GM18505 (cell line): Measurements from ENCODE around the gene GPR82.
A peak's percentile ranks its signal among the peaks of the same experiment; 100 is the strongest.

ENCODE experiments used
- ATAC-seq: cut with Tn5 transposase; IDR thresholded peaks from one replicate; pipeline ENCODE4 v1.9.1; 2021; ENCODE audit not compliant: unreplicated experiment
- POLR2A ChIP-seq: IDR thresholded peaks from 4 replicates; pipeline ENCODE4 v1.6.1; 2011; ENCODE audit warnings: borderline replicate concordance; ENCODE audit not compliant: insufficient read depth, insufficient read length; ENCODE audit errors: extremely low read depth

Gene GPR82

DNA sequence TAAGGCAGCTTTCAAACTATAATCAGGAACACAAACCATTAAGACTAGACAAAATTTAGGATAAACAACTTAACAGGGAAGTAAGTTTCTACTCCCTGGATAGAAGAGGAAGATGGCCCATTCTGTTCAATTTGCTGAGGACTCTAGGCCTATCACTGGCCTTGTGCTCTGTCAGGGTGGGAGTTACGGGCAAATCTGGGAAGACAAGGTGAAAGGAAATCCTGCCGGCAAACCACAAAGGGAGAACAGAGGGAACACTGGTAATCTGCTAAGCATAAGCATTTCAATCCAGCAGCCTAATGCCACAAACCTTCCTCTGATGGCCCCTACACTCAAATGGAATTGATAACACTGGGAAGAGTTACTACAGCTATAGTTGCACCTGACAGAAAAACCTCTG, 8.3 kb downstream of the GPR82 start:
- no peak for TF ChIP-seq POLR2A
- ATAC-seq = no peak

DNA sequence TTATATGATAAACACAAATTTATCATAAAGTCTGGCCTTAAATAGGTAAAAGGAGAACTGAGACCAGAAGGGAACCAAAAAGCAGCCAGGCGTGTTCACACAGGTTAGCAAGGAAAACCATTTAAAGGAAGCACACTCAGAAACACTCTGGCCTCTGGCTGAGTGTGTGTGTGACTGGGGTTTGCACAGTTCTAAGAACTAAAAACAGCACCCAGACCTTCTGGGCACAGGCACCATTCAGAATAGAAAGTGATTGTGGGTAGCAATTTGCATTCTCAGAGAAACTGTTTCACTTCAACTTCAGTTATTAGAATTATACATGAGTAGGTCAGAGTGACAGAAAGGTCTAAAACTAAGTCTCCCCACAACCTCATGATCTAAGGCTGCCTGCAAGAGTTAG, 10.0 kb downstream of the GPR82 start:
- ATAC-seq = peak; percentile 95
- TF ChIP-seq POLR2A = no peak

DNA sequence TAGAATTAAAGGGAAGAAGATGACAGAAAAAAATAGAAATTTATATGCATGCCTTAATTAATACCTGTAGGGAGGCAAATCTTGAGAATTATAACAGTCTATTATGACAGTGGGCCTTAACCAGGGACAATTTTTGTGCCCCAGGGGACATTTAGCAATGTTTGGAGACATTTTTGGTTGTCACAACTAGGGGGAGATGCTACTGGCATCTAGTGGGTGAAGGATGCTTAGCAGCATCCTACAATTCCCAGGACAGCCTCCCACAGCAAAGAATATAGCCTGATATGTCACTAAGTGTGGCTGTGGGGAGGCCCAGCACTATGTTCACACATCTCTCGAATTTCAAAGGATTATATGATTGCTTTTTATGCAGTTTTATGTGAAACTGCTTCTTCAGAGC, 10.5 kb downstream of the GPR82 start:
- ATAC-seq = no peak
- no peak for TF ChIP-seq POLR2A

DNA sequence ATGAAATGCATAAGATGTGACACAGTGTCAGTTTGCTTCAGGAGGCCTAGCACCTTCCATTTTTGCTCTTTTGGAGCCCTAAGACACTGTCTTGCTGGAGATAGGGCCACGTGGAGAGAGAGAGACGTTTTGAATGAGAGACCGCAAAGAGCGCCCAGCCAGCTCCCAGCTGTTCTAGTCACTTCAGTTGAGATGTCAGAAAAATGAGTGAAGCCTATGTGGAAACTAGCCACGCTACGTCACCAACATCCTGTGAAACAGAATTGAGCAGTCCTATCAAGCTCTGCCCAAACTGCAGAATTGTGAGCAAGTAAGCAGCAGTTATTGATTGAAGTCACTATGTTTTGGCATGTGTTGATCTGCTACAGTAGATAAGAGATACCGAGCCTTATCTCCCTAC, 13.1 kb downstream of the GPR82 start:
- TF ChIP-seq POLR2A = no peak
- no peak for ATAC-seq

DNA sequence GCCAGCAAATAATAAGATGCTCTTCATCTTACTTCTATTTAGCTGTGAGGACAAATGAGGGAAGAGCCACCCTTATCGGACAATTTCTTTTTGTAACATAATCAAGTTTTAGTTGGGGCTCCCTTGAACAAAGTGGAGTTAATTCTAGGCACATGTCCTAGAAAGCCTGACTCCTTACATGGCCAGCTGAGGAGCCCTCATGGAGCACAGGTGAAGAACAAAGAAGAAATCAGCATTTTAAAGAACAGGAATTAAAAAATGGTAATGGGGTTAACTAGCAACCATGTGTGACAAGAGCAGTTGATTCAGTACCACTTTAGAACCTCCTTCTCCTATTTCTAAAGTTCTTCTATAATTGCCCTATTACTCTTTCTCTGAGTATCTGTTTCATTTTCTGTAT, 15.9 kb downstream of the GPR82 start:
- no peak for TF ChIP-seq POLR2A
- ATAC-seq = no peak

DNA sequence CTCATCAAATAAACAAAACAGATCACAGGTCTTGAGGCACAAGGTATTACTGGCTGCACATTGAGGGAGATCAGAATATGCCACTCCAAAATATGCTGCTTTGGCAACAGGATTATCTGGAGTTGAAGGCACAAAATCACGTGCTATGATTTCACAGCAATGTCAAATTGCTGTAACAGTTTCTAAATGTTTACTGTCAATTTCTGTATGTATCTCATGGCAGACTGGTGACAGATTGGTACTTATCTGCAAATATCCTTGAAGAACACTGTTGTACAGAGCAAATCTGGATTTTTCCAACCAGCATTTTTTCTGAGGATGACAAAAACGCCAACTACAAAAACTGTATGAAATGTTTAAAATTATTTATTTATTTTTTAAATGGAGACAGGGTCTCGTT, 26.7 kb downstream of the GPR82 start:
- TF ChIP-seq POLR2A = no peak
- ATAC-seq = no peak

DNA sequence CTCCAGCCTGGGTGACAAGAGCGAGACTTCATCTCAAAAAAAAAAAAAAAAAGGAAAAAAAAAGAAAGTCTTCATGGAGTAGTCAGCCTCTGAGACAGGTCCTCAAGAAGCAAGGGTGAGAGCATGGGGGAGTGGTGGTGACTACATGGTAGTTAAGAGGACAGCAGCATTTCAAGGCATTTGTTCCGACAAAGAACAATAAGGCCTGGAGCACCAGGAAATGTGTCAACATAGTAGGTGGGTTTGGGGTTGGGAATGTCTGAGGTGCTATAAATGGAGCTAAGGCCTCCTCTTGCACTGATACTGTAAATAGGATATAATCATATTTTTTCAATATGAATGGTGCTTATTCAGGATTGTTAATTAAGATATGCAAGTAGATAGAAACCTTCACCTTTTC, 34.4 kb downstream of the GPR82 start:
- no peak for ATAC-seq

DNA sequence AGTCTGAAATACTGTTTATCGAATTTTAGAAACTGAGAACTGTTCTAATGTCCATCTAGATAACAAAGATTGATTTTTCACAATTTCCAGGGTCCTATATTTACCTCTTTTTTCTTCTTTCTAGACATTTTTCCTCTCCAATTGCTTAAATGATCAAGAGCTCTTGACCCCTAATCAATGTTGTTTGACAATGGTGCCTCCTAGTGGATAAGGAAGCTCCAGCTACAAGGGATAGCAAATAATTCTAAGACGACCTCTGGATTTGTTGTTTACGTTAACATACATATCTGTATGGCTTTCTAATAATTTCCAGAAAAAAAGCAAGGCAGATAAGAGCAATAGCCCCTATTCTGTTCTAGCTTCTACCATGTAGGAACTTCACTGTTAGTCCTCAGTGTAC, 35.8 kb downstream of the GPR82 start:
- no peak for ATAC-seq
- TF ChIP-seq POLR2A = no peak

More for the DNA sequence above, 34.4 kb downstream of the GPR82 start:
- no peak for TF ChIP-seq POLR2A

DNA sequence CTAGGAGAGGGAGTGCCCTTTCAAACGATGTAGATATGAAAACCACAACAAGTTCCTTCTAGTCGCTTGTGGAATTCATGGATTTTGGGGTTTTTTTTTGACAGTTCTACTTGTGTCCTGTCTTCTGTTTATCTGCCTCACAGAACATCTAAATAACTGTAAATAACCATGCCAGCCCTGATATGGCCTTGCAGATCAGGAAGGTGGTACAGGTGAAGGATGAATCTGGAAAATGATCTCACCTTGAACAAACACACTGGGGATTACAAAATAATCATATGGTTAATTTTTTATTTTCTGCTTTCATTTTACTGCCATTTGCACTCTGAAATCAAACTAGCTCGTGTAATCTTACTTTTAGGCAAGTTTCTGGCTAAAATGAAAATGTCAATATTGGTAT, 37.2 kb downstream of the GPR82 start:
- no peak for ATAC-seq
- TF ChIP-seq POLR2A = no peak

DNA sequence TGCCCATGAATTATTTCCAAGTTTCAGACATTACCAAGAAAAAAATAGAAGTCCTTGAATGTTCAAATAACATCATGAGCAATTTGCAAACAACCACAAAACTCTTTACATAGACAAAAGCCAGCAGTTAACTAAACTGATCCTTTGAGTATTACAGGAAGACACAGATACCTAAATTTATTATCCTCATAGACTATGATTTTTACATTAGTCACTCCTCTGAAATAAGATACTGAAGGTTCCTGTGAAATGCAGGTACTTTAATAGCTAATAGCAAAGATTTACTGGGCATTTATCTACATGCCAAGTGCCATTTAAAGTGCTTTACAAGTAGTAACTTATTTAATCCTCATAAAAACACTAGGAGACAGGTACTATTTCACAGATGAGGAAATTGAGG, 37.7 kb downstream of the GPR82 start:
- ATAC-seq = no peak
- no peak for TF ChIP-seq POLR2A

DNA sequence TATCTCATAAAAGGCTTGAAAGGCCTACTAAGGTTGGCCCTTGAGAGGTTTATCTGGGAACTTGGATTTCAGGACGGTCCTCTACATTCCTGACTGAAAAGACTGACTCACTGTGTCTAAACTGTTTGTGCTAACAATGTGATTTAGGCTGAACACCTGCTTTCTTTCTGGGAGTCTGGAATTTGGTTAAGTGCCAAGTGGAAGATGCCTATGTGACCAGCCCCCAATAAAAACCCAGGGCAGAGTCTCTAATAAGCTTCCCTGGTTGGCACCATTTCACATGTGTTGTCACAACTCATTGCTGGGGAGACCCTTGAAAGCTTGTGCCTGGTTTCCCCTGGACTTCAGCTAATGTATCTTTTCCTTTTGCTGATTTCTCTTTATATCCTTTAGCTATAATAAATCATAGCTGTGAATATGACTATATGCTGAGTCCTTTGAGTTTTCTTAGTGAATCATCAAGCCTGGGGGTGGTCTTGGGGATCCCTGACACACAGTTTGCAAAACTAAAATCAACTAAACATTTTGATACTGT, 55.1 kb downstream of the GPR82 start:
- no peak for TF ChIP-seq POLR2A

More for the DNA sequence above, 55.1 kb downstream of the GPR82 start:
- ATAC-seq = no peak
